Tibial nerve (tissue), 4 donors: ENCODE data around the gene PROM1. TPM values are rescaled to one million over a fixed set of nuclear protein-coding genes. Genes with fewer than 3 reads are reported as not detected.

Source experiments
- DNase-seq, 2 donors: peaks; one replicate each; pipeline ENCODE4 v3.0.0-alpha.2; 2019; ENCODE audit warnings: low spot score in 2 of 2
- H3K27ac ChIP-seq, 4 donors: fragments of 200-600 bp; sonication (generic) in 3 of 4; one replicate each; pipeline ENCODE4 v1.5.1; 2017 to 2019; ENCODE audit warnings: mild to moderate bottlenecking in 1 of 4
- H3K27me3 ChIP-seq, 2 donors: fragments of 200-600 bp; sonication (generic) in 1 of 2; one replicate each; pipeline versions ENCODE4 v1.5.1 to v1.6.0; 2017 to 2019
- H3K36me3 ChIP-seq, 3 donors: fragments of 200-600 bp; sonication (generic); one replicate each; pipeline ENCODE4 v1.5.1; 2018 to 2019
- H3K4me1 ChIP-seq, 4 donors: fragments of 200-600 bp; sonication (generic) in 3 of 4; one replicate each; pipeline ENCODE4 v1.5.1; 2017 to 2019
- H3K4me3 ChIP-seq, 4 donors: fragments of 200-600 bp; sonication (generic) in 3 of 4; one replicate each; pipeline ENCODE4 v1.5.1; 2017 to 2019; ENCODE audit warnings: mild to moderate bottlenecking in 1 of 4, moderate library complexity in 1 of 4
- H3K9me3 ChIP-seq, 4 donors: fragments of 200-600 bp; sonication (generic) in 3 of 4; one replicate each; pipeline ENCODE4 v1.5.1; 2017 to 2019
- EP300 ChIP-seq, 2 donors: sonication (generic); formaldehyde crosslinking; IDR thresholded peaks; one replicate each; pipeline ENCODE4 v1.6.1; 2017; ENCODE audit warnings: antibody characterized with exemption in 2 of 2, mild to moderate bottlenecking in 1 of 2
- POLR2A ChIP-seq, 2 donors: fragments of 450-650 bp; IDR thresholded peaks; one replicate each; pipeline ENCODE4 v1.6.1; 2017; ENCODE audit warnings: antibody characterized with exemption in 2 of 2, mild to moderate bottlenecking in 2 of 2, moderate library complexity in 2 of 2
- WGBS, 2 donors: methylation state at CpG; one replicate each; pipeline ENCODE4 v1.1.5; 2018; 5-methylcytosine and 5-hydroxymethylcytosine counted together
- total RNA-seq, 4 donors: library from RNA; depleted of rRNA; stranded (reverse); fragments of >200 nt; gene quantifications; one replicate each; pipeline ENCODE4 v1.1.0, GENCODE V29; 2016
- TF ChIP-seq, protein P1 (sequence below), 5 experiments: fragments of 200-600 bp in 3 of 5; fragments of 450-650 bp in 2 of 5; sonication (generic) in 3 of 5; IDR thresholded peaks; one replicate each; pipeline ENCODE4 v1.5.1; 2016 to 2019; ENCODE audit warnings: antibody characterized with exemption in 5 of 5, mild to moderate bottlenecking in 3 of 5, moderate library complexity in 2 of 5

The PROM1 gene
- total RNA-seq, 4 donors from 2014 or later, result not detected

GRCh38 chr4:15929540-15929939, 154.3 kb downstream of the PROM1 start:
- WGBS, 2 donors, result 72 to 76% methylated on average over 3 of the region's 3 CpGs
- H3K36me3 ChIP-seq, result no peaks in the 10 kb centered on the region
- H3K4me3 ChIP-seq, result no peak overlapping the region
- no peaks in the 10 kb centered on the region for H3K4me1 ChIP-seq
- H3K27ac ChIP-seq, result no peak overlapping the region
- H3K9me3 ChIP-seq, result no peaks in the 10 kb centered on the region
- no peak for TF ChIP-seq EP300 (IDR thresholded peaks at IDR 0.05)
- TF ChIP-seq, protein P1, sequence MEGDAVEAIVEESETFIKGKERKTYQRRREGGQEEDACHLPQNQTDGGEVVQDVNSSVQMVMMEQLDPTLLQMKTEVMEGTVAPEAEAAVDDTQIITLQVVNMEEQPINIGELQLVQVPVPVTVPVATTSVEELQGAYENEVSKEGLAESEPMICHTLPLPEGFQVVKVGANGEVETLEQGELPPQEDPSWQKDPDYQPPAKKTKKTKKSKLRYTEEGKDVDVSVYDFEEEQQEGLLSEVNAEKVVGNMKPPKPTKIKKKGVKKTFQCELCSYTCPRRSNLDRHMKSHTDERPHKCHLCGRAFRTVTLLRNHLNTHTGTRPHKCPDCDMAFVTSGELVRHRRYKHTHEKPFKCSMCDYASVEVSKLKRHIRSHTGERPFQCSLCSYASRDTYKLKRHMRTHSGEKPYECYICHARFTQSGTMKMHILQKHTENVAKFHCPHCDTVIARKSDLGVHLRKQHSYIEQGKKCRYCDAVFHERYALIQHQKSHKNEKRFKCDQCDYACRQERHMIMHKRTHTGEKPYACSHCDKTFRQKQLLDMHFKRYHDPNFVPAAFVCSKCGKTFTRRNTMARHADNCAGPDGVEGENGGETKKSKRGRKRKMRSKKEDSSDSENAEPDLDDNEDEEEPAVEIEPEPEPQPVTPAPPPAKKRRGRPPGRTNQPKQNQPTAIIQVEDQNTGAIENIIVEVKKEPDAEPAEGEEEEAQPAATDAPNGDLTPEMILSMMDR (IDR thresholded peaks at IDR 0.05), result no peak
- TF ChIP-seq POLR2A (IDR thresholded peaks at IDR 0.05), result no peak
- H3K27me3 ChIP-seq, result no peaks in the 10 kb centered on the region
- DNase-seq, result no peak

DNA sequence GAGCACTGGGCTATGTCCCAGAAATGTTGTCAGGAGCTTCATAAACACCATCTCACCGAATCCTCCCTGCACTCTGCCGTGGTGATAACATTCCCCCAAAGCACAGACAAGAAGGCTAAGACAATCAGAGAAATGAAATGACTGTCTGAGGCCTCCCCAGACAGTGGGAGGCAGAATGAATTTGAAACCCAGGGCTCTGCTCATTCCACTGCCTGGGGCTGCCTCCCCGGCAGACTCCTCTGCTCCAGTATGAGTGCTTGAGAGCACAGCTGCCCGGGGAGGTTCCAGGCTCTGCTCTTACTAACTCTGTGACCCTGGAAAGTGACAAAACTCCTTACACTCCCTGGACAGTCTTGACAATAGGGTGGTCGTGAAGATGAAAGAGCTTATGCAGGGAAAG, 154.9 kb downstream of the PROM1 start:
- TF ChIP-seq POLR2A (IDR thresholded peaks at IDR 0.05) (no peak), EP300 (IDR thresholded peaks at IDR 0.05) (no peak)
- TF ChIP-seq, protein P1 (IDR thresholded peaks at IDR 0.05), result no peak
- 58 to 64% methylated on average over 4 to 5 of the region's 5 CpGs for WGBS, 2 donors
- H3K4me3 ChIP-seq, result no peak overlapping the region
- H3K4me1 ChIP-seq, result no peaks in the 10 kb centered on the region
- no peaks in the 10 kb centered on the region for H3K27me3 ChIP-seq
- no peaks in the 10 kb centered on the region for H3K9me3 ChIP-seq
- H3K36me3 ChIP-seq, result no peaks in the 10 kb centered on the region
- no peak overlapping the region for H3K27ac ChIP-seq
- no peak for DNase-seq

DNA sequence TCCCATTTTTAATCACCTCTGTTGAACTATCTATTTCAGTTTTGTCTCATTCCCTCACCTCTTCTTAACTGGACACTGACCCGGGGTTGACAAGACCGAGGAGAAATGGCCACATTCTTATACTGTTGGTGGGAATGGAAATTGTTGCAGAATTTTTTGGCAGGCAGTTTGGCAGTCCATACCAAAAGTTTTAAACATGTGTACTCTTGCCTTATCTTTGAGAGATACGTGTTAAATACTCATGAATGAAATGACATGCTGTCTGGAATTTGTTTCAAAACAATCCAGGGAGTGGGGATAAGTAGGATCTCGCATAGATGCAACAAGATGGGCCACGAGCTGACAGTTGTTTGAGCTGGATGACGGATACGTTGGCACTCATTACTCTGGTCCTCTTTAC, 157.3 kb downstream of the PROM1 start:
- Histone ChIP-seq H3K27ac (no peak overlapping the region), H3K4me3 (no peak overlapping the region), H3K36me3 (no peaks in the 10 kb centered on the region), H3K9me3 (no peaks in the 10 kb centered on the region), H3K27me3 (no peaks in the 10 kb centered on the region), H3K4me1 (no peaks in the 10 kb centered on the region)
- no peak for DNase-seq
- TF ChIP-seq POLR2A (IDR thresholded peaks at IDR 0.05) (no peak), EP300 (IDR thresholded peaks at IDR 0.05) (no peak)
- TF ChIP-seq, protein P1 (IDR thresholded peaks at IDR 0.05), result no peak
- 77 to 82% methylated on average over 7 of the region's 7 CpGs for WGBS, 2 donors

DNA sequence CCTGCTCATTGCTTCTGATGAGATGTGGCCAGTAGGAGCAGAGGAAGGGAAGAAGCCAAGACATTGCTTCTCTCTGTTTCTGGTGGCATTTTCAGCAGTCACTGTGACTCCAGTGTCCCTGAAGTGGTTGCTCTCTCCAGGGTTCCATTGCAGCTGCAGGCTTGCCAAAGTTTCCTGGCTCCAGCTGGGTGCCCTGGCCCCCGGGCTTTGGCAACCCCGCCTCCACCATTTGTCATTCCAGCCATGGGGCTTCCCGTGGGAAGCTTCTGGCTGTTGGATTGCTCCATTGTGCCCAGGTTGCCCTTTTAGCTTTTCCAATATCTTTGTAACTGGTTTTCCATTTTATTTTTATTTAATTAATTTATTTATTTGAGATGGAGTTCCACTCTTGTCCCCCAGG, 158.0 kb downstream of the PROM1 start:
- no peaks in the 10 kb centered on the region for H3K36me3 ChIP-seq
- no peaks in the 10 kb centered on the region for H3K27me3 ChIP-seq
- no peaks in the 10 kb centered on the region for H3K4me1 ChIP-seq
- no peaks in the 10 kb centered on the region for H3K9me3 ChIP-seq
- 62 to 67% methylated on average over 3 of the region's 3 CpGs for WGBS, 2 donors
- no peak overlapping the region for H3K4me3 ChIP-seq
- no peak for DNase-seq
- no peak overlapping the region for H3K27ac ChIP-seq
- TF ChIP-seq, protein P1 (IDR thresholded peaks at IDR 0.05), result no peak
- TF ChIP-seq EP300 (IDR thresholded peaks at IDR 0.05), result no peak
- no peak for TF ChIP-seq POLR2A (IDR thresholded peaks at IDR 0.05)

DNA sequence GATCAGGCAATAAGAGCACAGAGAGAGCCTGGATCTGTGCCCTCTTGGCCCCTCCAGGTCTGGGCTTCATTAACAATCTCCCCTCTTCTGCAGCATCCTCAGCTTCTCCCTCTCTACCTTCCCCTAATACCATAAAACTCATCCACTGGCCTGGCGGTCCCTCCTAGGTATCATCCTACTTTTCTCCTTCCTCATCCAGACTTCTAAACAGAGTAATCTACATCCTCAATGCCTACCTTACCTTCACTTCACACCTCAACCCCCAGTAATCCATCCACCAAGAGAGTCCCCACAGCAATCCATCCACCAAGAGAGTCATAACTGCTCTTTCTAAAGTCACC, 162.3 kb downstream of the PROM1 start:
- TF ChIP-seq, protein P1 (IDR thresholded peaks at IDR 0.05), result no peak
- TF ChIP-seq POLR2A (IDR thresholded peaks at IDR 0.05) (no peak), EP300 (IDR thresholded peaks at IDR 0.05) (no peak)
- Histone ChIP-seq H3K27me3 (no peaks in the 10 kb centered on the region), H3K36me3 (no peaks in the 10 kb centered on the region), H3K4me3 (no peak overlapping the region), H3K27ac (no peak overlapping the region), H3K9me3 (no peaks in the 10 kb centered on the region), H3K4me1 (no peaks in the 10 kb centered on the region)
- 87 to 100% methylated on average over 1 of the region's 1 CpG for WGBS, 2 donors
- no peak for DNase-seq
